ENCODE data around the gene ZNF782.
A peak's percentile ranks its signal among the peaks of the same experiment; 100 is the strongest.
"Not testable (repeated sequence)": the region's sequence is repeated elsewhere in the genome, so short reads cannot be mapped to it uniquely, and the experiment has no call there.

Gene ZNF782

DNA sequence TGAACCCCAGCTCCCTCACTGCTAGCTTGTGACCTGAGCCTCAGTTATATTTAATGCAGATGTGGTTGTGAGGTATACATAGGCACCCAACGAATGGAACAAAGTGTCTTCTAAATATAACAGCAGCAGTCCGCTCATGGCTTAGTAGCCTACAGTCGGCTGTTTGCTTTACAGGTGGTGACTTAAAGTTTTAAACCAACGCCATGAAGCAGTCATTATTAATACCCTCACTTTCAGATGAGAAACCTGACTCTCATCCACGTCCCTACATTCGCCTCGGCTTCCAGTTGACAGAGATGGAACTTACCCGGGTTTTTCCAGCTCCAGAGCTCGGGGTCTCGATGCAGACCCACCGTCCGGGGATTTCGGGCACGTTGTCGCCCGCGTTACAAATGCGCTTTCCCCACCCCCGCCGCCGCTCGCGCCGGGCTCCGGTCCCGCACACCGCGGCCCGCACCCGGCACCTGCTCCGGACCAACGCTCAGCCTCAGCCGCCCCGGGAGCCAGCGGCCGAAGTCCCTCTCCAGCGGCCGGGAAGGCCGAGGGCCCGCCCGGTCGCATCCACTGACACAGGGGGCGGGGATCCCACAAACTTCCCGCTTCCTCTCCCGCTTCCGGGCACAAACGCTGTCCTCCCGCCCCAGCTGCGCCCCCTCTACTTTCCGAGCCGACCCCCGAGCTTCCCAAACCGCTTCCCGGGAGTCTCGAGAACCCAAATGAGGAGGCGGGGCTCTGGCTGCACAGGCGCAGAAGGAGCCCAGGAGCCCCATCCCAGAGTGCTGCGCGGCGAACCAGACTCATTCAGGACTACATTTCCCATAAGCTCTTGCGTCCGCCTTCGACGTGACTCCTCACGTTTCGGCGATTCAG, at the start of gene ZNF782:
TSS of gene ZNF782 (minus strand) at position 734 of the 870 bp plus-strand sequence. CDS start 2,553 bp downstream, outside the sequence.
- peak; percentile 89 to 90 for DNase-seq

GRCh38 chr9:96900010-96900409, 45.7 kb upstream of the ZNF782 start:
- not testable (repeated sequence) for DNase-seq

DNA sequence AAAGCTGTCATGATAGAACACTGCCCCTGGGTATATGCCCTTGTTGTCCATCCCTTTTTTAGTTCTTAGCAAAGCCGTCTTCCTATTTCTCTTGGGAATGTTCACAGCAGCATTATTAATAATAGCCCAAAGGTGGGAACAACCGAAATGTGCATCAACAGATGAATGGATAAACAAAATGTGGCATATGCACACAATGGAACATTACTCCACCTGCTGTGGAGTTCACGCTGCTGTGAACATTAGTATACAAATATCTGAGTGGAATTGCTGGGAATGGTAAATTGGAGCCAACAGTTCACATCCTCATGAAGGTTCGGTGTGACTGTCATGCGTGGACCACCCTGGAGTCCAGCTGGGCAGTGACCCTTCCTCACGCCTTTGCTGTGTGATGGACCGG, 37.8 kb upstream of the ZNF782 start:
- DNase-seq = no peak

- no peak for DNase-seq
Measured at GRCh38 chr9:96888591-96888990, 34.3 kb upstream of the ZNF782 start.

- no peak for DNase-seq
Measured at GRCh38 chr9:96885424-96885823, 31.1 kb upstream of the ZNF782 start.

- no peak for DNase-seq
Measured at GRCh38 chr9:96884443-96884842, 30.1 kb upstream of the ZNF782 start.

DNA sequence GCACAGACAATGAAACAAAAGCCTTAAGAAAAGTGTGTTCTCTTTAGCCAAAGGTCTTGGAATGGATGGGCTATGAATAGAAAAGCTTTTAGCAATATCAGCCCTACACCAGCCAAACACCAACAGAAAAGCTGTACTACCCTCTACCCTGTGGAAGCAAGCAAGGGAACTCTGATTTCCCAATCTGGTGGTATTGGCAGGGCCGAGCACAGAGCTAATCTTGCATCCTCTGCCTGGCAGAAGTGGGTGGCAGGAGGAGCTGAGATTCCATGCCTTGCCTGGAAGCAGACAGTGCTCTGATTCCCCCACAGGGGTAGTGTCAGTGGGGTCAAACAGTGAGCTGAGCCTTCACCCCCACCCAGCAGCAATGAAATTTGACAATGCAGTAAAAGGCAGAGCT, 29.6 kb upstream of the ZNF782 start:
- no peak for DNase-seq

DNA sequence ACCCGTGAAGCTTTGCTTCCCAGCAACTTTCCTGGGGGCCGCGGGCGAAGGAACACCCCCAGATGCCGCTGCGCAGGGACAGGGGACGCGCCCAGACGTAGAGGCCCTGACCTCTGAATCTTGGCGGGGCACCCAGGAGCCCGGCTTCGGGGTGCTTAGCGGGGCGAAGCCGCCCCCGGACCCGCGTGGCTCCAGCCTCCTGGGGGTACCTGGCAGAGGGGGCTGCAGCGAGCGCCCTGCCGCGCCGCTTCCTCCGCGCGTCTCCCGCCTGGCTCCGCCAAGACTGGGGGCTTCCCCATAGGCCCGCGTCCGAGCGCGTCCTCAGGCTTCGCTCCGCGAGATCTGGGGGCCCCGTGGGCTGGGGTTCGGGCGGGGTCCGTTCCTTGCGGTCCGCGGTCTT, 23.0 kb upstream of the ZNF782 start:
- no peak for DNase-seq

GRCh38 chr9:96875461-96876142, 21.3 kb upstream of the ZNF782 start:
- peak; percentile 64 to 67 for DNase-seq

DNA sequence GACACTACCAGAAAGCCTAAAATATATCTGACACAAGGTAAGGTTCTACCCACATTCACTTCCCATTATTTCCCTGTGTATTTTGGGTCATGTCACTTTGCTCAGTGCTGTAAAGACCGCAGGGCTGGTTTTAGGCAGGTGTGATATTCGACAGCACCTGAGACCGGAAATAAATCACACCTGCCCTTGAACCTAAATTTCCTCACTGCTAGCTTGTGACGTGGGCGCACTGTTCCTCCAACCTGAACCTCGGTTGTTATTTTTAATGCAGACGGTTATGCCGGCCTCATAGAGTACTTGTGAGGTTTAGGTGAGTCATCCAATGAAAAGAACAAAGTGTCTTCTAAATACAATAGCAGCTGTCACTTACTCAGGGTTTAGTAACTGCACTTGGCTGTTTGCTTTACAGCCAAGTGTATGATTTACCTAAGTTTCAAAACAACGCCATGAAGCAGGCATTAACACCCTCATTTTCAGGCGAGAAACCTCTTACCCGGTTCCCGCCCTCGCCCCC, 20.7 kb upstream of the ZNF782 start:
- peak in 1 of 2 experiments; percentile 51 for DNase-seq

GRCh38 chr9:96874201-96874785, 20.0 kb upstream of the ZNF782 start:
- no peak for DNase-seq

GRCh38 chr9:96871176-96871575, 16.9 kb upstream of the ZNF782 start:
- DNase-seq = no peak

GRCh38 chr9:96868709-96869108, 14.4 kb upstream of the ZNF782 start:
- no peak for DNase-seq

- DNase-seq = no peak
Measured at GRCh38 chr9:96867079-96867804, 12.9 kb upstream of the ZNF782 start.

DNA sequence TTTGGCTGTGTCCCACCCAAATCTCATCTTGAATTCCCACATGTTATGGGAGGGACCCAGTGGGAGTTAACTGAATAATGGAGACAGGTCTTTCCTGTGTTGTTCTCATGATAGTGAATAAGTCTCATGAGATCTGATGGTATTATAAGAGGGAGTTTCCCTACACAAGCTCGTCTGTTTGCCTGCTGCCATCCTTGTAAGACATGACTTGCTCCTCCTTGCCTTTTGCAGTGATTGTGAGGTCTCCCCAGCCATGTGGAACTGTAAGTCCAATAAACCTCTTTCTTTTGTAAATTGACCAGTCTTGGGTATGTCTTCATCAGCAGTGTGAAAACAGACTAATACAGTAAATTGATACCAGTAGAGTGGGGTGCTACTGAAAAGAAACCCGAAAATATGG, 10.9 kb upstream of the ZNF782 start:
- not testable (repeated sequence) for DNase-seq

- DNase-seq = no peak
Measured at GRCh38 chr9:96859461-96860198, 5.3 kb upstream of the ZNF782 start.

- no peak for DNase-seq
Measured at GRCh38 chr9:96858670-96859069, 4.4 kb upstream of the ZNF782 start.

DNA sequence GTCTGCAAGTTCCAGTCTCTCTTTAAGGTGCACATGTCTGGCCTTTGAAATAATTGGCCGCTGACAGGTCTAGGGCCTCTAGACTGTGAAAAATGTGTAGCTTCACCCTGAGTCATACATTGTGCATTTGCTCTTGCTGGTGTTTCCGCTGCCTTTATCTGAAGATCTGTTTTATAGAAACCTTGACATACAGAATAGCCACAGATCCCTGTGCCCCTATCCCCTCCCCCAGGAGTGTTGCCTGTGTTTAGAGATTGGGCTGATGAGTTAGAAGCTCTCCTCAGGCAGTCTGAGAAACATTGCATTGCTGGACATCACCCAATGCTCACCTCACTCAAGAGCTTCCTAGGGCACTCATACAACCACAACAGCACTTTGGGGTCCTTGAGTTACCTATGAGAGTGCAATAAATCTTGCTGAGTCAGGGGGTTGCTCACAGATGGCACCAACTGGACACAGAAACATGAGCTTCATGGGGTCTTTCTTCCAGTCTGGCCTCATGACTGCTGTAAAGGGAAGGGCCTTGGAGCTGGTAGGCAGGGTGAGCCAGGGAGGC, 3.8 kb upstream of the ZNF782 start:
- DNase-seq = no peak

DNA sequence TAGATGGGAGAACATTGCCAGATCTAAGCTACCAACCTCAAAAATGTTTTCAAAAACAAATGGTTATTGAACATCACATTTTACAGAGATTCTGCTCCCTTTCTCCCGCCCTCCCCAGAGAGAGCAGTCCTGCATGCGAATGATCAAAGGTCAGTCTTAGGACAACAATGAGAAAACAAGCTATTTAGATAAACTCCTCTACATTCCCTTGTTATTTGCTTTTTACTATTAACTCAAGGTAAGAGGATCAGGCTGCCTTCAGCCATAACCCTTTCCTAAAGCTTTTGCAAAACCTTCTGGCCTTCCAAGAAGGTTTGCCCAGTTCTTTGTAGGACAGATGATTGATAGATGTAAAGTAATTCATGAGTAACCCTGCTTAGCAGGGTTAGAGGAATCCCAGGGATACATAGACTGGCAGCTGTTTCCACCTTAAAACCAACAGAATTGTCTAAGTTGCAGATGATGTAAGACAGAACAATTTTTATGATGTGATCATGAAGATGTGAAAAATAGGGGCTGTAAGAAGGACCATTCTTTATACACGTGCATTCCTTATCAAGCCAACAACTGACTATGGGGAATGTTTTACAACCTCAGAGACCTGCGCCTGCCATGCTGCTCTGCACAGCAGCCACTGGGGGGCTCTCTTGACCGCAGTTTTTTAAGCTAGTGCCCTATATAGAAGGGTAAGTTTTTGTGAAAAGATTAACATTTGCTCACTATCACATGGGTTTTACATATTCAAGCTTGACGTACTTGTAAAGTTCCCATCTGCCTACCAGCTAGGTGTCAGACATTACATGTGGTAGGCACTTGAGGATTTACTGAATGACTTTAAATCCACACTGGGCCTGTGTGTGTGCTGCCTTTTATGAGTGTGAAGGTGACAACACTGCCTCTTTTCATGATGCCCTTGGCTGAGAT, 2.3 kb upstream of the ZNF782 start:
- DNase-seq = peak; percentile 71 to 76

GRCh38 chr9:96854651-96855273, 448 bp upstream of the ZNF782 start:
- DNase-seq = no peak
